Thoracic aorta (tissue), 2 donors: ENCODE measurements around the gene MARK3. TPM values are rescaled to one million over a fixed set of nuclear protein-coding genes. Genes with fewer than 3 reads are reported as not detected.

Experiments
- ATAC-seq: fragments of 150-250 bp; one replicate; pipeline ENCODE4 v1.8.0; 2017; ENCODE audit warnings: low read depth; ENCODE audit not compliant: insufficient number of reproducible peaks, low FRiP score
- DNase-seq: peaks from one replicate; pipeline ENCODE4 v3.0.0-alpha.2; 2020; ENCODE audit warnings: low spot score
- H3K27ac ChIP-seq, 2 donors: fragments of 200-600 bp; sonication (generic); 1 replicate in 1 of 2; 2 replicates in 1 of 2; pipeline ENCODE4 v1.5.1; 2016; ENCODE audit warnings: mild to moderate bottlenecking in 2 of 2, moderate library complexity in 2 of 2
- H3K27me3 ChIP-seq: fragments of 200-600 bp; sonication (generic); replicated peaks from 2 replicates; pipeline ENCODE4 v1.6.0; 2016; ENCODE audit warnings: mild to moderate bottlenecking; ENCODE audit not compliant: insufficient read depth
- H3K36me3 ChIP-seq: fragments of 200-600 bp; sonication (generic); one replicate; pipeline ENCODE4 v1.5.1; 2016
- H3K4me1 ChIP-seq, 2 donors: fragments of 200-600 bp; sonication (generic); 1 replicate in 1 of 2; 2 replicates in 1 of 2; pipeline versions ENCODE4 v1.5.1 to v1.6.0; 2016; ENCODE audit warnings: low read depth in 2 of 2, mild to moderate bottlenecking in 1 of 2; ENCODE audit not compliant: control insufficient read depth in 1 of 2
- H3K4me3 ChIP-seq: fragments of 200-600 bp; sonication (generic); 2 replicates; pipeline ENCODE4 v1.5.1; 2016; ENCODE audit warnings: mild to moderate bottlenecking
- H3K9me3 ChIP-seq: fragments of 200-600 bp; sonication (generic); 2 replicates; pipeline ENCODE4 v1.5.1; 2016
- CTCF ChIP-seq: fragments of 200-600 bp; sonication (generic); IDR thresholded peaks from one replicate; pipeline ENCODE4 v1.5.1; 2019; ENCODE audit warnings: antibody characterized with exemption
- total RNA-seq, 2 donors: library from RNA; depleted of rRNA; stranded (reverse); fragments of >200 nt; gene quantifications; one replicate each; pipeline versions ENCODE4 v1.1.0 to v1.2.3, GENCODE V29; 2016

Gene MARK3
- total RNA-seq, 2 donors from 2014 or later, result 77.6 to 133 TPM

DNA sequence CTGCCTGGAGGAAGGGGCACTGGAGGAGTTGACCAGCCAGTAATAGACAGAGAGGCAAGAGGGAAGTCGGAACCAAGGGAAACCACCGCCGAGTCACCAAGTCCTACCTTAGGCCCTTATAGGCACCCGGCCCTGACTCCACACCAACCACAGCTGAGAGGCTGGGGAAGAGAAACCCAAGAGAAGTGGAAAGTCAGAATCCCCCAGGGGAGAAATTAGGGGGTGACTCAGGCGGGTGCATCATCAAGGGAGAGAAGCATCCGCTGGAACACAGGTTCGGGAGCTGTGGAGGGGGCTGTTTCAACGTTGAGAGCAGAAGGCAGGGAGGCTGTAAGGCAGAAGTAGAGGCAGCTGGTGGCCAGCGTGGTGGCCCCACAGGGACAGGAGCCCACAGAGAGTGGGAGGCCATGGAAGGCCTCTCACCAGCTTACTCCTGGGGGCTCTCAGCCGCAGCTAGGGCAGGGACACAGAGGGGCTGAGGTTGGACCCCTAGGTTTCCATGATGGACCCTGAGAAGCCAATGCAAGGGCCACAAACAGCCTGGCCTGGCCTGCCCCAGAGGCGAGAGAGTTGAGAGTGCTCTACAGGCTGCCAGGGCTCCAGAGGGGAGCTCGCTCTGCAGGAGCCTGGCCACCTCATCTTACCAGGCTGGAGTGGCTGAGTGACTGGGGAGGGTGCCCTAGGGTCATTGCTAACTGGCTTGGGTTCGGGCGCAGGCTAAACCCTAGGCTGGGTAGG is 142.4 kb downstream of the MARK3 start:
- H3K9me3 ChIP-seq, result no peaks in the 10 kb centered on the region
- H3K36me3 ChIP-seq, result no peaks in the 10 kb centered on the region
- H3K27me3 ChIP-seq, result no peaks in the 10 kb centered on the region
- DNase-seq, result no peak
- peaks cover 19 to 41% of the 10 kb centered on the region in 2 donors for H3K4me1 ChIP-seq
- no peak overlapping the region for H3K4me3 ChIP-seq
- TF ChIP-seq CTCF, result no peak
- H3K27ac ChIP-seq, result peak overlapping the region in 1 of 2 donors; percentile 11
- ATAC-seq, result no peak

GRCh38 chr14:103528146-103528586 is 143.0 kb downstream of the MARK3 start:
- no peaks in the 10 kb centered on the region for H3K36me3 ChIP-seq
- peak overlapping the region; percentile 99 for H3K4me3 ChIP-seq
- DNase-seq, result no peak
- no peak for ATAC-seq
- TF ChIP-seq CTCF, result no peak
- H3K27ac ChIP-seq, result peak overlapping the region; percentile 54 to 81
- H3K27me3 ChIP-seq, result no peaks in the 10 kb centered on the region
- no peaks in the 10 kb centered on the region for H3K9me3 ChIP-seq
- H3K4me1 ChIP-seq, result peaks cover 15 to 42% of the 10 kb centered on the region in 2 donors

DNA sequence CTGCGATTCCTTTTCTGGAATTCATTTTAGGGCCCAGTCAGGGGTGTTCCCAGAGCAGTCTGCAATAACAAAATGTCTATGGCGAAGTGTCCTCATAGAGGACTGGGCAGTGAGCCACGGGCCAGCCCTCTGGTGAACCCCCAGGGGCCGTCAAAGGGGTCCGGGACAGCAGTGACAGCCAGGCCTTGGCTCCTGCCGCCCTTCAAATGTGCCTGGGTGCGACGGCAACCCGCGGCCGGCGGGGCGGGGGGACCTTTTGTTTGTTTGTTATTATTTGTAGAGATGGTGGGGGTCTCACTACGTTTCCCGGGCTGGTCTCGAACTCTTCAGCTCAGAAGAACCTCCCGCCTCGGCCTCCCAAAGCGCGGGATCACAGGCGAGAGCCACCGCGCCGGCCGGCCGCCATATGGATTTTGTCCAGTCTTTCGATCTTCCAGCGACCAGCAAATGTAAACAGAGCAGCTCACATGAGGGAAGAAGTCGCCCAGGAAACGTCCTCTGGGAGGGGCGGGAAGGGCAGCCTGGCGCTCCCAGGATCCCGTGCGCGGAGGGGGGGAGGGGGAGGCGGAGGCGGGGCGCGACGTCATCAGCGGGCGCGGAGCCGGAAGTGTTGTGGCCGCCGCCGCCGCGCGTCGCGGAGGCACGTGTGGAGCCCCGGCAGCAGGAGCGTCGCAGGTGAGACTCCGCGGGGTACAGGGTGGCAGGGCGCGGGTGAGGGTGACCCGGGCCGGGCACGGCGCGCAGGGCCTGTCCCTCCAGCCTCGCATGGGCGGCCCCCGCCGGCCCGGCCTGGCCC is 143.6 kb downstream of the MARK3 start, which contains the start of gene TRMT61A:
TRMT61A (plus strand) TSS at position 610 of the 796 bp plus-strand sequence. CDS start 783 bp downstream, outside the sequence.
- DNase-seq (peak; percentile 49), ATAC-seq (peak; percentile 81)
- TF ChIP-seq CTCF, result no peak
- Histone ChIP-seq H3K27ac (peak within 1 kb of the TSS; percentile 54 to 81), H3K4me3 (peak within 1 kb of the TSS; percentile 99), H3K9me3 (no peaks in the 10 kb centered on the region), H3K36me3 (peaks cover under 1% of the 10 kb centered on the region), H3K4me1 (peaks cover 21 to 45% of the 10 kb centered on the region in 2 donors), H3K27me3 (no peaks in the 10 kb centered on the region)

DNA sequence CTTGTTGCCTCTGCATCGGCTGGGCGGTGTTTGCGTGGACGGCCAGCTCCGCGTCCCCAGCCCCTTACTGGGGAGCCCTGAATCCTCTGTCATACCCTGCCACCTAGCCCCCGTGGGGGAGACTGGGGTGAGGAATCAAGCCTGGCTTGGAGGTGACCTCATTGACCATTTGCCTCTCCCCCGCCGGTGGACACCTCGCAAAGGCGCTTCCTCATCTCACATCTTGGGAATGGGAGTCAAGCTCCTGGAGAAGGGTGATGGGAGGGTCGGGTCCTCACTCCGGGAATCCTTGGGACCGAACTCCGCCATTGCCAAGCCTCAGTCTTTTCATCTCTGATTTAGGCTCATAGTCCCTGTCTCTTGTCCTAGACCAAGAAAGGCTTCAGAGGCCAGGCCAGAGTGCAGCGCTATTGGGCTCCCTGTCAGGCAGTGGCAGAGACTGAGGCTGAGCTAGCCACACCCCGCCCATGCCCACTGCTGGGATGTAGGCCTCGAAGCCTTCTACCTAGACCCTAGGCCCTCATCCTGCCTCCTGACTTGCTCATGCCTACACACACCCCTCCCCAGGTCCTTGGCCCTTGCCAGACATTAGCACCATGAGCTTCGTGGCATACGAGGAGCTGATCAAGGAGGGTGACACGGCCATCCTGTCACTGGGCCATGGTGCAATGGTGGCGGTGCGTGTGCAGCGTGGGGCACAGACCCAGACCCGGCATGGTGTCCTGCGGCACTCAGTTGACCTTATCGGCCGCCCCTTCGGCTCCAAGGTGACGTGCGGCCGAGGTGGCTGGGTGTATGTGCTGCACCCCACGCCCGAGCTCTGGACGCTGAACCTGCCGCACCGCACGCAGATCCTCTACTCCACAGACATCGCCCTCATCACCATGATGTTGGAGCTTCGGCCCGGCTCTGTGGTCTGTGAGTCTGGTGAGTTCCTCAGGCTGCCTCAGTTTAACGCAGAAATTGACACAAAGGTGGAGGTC is 144.5 kb downstream of the MARK3 start:
- ATAC-seq (no peak), DNase-seq (no peak)
- H3K27ac ChIP-seq, result peak overlapping the region; percentile 36 to 51
- H3K27me3 ChIP-seq, result no peaks in the 10 kb centered on the region
- H3K36me3 ChIP-seq, result peaks cover 3% of the 10 kb centered on the region
- TF ChIP-seq CTCF, result no peak
- H3K4me1 ChIP-seq, result peaks cover 21 to 54% of the 10 kb centered on the region in 2 donors
- H3K9me3 ChIP-seq, result no peaks in the 10 kb centered on the region
- peak overlapping the region; percentile 99 for H3K4me3 ChIP-seq
